GM20431 (cell line): Measurements from ENCODE around the gene LSM12.

ENCODE experiments used
- in situ Hi-C: fragments of 300-500 bp; cut with MseI, MboI; formaldehyde crosslinking; loops from one replicate; pipeline ENCODE4 v1.15.0; 2020; ENCODE audit warnings: low sequenced_read_pairs; ENCODE audit not compliant: unreplicated experiment

The LSM12 gene

DNA sequence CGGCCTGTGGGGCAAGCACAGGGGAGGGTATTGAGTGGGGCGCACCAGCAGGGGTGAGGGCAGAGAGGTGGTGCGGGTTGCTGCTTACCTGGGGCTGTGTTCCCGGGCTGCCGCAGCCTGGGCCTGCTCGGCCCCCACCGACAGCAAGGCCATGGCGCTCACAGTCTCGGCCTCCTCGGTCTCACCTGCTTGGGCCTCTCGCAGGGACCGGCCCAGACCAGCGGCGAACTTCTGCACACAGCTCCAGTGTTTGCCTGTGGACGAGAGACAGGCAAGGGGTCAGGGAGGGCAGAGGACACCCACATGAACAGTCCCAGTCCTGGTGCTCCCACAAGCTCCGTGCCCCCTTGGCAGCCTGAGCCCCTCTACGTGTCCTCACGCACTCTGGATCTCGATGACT is 11.9 kb upstream of the LSM12 start:
- in situ Hi-C loops = no loop called here

DNA sequence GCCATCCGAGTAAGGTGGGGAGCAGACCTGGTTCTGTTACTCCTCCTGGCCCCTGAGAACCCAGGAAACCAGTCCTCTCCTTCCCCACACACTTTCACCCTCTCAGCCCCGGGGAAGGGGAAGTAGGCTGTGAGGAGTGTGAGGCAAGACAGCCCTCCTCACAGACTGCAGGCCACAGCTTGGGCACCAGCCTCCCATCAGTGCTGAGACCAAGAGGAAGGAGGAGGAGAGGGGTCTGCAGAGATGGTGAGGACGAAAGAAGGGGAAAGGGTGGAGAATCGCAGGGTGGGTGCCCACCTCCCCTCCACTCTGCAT is 11.1 kb upstream of the LSM12 start:
- in situ Hi-C loops = no loop called here

DNA sequence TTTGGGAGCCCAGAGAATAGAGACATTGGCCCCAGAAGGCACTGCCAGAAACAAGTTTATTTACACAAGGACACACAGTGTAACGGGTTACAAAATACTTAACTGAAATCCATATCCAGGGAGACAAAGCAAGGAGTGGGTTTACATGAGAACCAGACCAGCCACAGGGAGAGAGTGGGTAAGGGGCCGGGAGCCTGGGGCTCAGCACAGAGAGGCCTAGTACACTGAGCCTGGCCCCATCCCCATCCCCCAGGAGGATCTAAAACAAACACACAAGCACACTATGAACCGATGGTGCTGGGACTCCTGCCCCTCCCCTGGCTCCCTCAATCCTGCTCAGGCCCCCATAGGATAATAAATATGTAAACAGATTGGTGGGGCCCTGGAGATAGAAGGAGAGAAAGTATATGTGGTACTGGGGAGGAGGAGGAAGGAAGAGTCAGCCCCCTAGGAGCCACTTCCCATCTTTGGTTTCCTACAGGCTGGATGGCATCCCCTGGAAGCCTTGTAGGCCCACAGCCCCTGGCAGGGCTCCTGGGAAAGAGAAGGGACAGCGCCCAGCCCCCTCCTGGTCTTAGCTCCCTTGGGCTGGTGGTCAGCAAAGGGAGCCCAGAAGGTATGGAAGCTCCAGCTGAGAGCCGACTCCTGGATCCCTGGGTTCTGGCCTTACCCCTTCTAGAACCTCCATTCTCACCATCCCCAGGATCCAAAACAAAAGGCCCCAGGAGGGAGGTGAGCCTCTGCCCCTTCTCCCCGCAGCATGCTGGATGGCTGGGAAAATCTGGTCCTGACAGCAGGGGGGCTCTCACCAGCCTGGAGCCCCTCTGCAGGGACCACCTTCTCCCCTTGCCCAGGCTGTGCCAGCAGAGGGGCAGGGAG is 10.5 kb upstream of the LSM12 start:
- in situ Hi-C loops = no loop called here

DNA sequence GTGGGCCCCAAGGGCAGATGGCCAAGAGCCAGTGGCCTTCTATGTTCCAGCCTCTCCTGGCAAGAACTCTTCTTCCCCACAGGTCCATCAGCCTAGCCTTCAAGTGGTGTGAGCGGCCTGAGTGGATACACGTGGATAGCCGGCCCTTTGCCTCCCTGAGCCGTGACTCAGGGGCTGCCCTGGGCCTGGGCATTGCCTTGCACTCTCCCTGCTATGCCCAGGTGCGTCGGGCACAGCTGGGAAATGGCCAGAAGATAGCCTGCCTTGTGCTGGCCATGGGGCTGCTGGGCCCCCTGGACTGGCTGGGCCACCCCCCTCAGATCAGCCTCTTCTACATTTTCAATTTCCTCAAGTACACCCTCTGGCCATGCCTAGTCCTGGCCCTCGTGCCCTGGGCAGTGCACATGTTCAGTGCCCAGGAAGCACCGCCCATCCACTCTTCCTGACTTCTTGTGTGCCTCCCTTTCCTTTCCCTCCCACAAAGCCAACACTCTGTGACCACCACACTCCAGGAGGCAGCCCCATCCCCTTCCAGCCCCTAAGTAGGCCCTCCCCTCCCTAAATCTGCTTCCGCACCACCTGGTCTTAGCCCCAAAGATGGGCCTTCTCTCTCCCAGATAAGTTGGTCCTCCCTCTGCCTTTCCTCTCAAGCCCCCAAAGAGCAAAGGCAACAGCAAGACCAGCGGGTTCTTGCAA is 9.3 kb upstream of the LSM12 start:
- in situ Hi-C loops = no loop called here

DNA sequence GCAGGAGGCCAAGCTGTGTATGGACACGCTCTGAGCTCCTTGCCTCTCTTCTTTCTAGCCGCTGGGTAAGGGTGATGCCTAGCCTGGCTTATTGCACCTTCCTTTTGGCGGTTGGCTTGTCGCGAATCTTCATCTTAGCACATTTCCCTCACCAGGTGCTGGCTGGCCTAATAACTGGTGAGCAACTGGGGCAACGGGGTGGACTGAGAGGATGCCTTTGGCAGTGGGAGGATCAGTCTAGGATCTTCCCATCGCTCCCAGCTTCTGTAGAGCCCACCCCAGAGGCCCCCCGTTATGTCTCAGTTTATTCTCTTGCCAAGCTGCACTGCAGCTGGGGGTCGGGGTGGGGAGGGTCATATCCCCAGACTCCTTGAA is 8.4 kb upstream of the LSM12 start:
- in situ Hi-C loops = no loop called here

DNA sequence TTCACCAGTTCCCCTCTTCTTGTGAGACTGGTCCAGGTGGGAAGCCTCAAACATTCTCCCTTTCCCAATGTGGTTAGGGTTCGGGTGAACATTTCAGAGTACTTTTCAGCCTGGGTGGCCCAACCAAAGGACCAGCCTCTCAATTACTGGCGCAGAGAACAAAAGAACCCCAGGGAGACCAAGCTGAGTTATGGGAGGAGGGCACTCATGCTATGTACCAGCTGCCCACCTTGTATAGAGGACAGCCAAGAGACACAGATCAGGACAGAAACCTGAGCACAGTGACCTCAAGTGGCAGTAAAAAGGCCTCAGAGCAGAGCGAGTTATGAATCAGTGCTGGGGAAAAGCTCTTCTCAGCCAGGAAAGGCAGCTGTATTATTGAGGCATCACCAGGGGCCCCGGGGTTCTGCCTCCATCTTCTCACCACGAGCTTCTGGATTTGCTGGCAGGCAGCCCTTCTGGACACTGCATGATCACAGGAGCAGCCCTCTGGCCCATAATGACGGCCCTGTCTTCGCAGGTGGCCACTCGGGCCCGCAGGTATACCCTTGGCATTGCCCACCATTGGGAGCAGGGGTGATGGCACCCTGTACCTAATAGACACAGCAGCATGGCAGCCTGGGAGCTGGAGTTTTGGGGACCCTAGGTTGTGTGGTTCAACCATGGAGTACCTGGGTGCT is 7.9 kb upstream of the LSM12 start:
- in situ Hi-C loops = no loop called here

DNA sequence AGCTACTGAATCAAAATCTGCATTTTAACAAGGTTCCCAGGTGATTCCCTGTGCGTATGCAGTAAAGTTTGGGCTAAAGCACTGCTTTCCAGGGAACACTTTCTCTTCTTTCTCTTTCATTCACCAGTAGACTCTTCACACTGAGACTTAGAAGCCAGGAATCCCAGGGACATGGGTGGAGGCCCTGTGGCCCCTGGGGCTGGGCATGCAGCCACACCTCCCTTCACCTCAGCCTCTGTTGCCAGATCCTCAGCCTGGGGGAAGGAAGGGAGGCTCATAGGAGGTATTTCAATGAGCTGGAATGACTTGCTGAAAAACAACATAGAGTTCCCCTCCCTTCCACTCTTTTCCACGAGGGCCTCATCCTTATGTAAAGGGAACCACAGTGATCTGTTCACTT is 5.3 kb upstream of the LSM12 start:
- in situ Hi-C loops = no loop called here

DNA sequence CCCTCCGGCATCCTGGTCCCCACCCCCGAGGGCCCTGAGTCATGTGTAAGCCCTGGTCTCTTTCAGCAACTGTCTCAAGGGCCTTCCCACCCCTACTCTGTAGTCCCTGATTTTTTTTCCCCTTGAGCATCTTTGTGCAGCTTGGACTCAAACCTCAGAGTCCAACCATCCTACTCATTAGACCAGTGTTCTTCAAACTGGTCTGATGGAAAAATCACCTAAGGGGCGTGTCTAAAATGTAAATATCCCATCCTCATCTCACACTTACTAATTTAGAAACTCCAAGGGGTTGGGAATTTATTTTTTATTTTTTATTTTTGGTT is 4.7 kb upstream of the LSM12 start:
- in situ Hi-C loops = no loop called here

DNA sequence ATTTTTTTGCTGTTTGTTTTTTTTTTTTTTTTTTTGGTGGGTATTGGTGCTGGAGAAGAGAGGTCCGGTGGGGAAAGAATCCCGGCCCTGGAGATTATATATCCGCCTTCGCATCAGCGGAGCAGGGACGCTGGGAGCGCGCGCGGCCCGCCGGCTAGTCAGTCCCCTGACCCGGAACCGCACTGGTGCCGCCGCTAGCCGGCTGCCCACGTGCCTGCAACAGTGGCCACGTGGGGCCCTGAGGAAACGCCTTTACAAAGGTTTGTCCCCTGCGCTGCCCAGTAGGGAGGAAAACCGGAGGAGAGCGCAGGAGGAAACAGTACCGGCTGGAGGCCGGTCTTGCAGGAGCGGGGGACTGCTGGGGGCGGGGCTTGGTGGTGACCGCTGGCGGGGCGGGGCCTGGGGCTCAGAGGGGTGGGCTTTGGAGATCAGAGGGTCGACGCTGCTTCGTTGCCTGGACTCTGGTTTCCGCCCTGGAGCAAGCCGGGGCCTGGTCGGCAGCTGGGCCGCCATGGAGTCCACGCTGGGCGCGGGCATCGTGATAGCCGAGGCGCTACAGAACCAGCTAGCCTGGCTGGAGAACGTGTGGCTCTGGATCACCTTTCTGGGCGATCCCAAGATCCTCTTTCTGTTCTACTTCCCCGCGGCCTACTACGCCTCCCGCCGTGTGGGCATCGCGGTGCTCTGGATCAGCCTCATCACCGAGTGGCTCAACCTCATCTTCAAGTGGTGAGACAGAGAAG is 4.2 kb upstream of the LSM12 start, which contains the start of gene G6PC3:
G6PC3 (plus strand) TSS at position 281 of the 743 bp plus-strand sequence; CDS start at position 512, 231 bp downstream.
- in situ Hi-C loops = no loop called here

DNA sequence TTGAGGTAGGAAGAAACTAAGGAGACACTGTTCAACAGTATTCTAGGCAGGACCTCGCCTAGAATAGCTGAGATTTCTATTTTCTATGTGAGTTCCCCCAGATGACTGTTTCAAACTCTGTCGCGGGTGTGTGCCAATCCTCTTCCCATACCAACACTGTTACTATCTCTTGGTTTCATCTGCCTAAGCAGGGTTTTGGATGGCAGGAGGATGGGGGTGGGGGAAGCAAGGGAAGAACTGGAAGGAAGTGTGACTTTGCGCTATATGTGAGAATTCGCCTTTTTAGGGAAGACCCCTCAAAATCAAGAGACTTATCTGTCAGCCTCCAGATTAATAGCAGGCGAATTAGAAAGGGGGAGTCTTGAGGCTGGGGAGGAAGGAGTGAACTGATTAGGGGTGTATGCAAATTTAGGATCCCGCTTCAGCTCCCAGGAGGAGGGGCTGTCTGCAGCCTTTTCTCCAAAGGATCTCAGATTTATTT is 3.5 kb upstream of the LSM12 start:
- in situ Hi-C loops = no loop called here

DNA sequence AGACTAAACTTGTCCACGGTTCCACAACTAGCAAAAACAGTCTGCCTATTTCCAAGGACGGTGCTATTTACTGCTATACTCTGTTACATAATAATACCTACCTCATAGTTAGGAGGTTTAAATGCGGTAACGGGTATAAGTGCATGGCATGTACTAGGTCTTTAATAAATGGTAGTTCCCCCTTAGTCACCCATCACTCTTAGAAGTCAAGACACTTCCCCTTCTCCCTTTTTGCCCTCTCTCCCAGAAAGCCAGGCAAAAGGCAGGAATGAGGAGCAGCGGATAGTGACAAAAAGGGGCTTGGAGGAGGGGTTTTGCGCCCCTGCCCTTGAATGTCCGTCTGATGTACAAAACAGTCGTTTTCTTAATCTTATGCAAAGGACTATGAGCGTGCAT is 1.1 kb upstream of the LSM12 start:
- in situ Hi-C loops = no loop called here

DNA sequence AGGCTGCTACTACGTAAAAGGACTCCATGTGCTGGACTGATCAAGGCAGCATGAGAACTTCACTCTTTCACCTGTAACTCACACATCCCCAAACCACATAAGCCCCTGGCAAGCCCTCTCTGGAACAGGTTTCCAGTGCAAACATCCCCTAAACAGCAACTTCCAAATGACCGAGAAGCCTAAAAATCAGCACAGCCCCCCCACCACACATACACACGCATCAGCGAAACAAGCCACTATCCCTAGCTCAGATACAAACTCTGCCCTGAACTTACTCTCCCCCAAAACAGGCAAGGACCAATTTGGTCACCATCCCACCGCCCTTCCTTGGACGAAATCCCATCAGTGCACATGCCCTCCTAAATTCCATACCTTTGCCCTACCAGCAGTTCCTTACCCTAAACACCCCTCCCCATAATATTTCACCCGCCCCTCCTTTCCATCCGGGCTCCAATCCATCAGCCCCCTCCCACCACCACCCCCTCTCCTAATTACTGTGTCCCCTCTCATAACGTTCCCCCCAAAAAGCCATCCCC is 735 bp downstream of the LSM12 start:
- in situ Hi-C loops = no loop called here

DNA sequence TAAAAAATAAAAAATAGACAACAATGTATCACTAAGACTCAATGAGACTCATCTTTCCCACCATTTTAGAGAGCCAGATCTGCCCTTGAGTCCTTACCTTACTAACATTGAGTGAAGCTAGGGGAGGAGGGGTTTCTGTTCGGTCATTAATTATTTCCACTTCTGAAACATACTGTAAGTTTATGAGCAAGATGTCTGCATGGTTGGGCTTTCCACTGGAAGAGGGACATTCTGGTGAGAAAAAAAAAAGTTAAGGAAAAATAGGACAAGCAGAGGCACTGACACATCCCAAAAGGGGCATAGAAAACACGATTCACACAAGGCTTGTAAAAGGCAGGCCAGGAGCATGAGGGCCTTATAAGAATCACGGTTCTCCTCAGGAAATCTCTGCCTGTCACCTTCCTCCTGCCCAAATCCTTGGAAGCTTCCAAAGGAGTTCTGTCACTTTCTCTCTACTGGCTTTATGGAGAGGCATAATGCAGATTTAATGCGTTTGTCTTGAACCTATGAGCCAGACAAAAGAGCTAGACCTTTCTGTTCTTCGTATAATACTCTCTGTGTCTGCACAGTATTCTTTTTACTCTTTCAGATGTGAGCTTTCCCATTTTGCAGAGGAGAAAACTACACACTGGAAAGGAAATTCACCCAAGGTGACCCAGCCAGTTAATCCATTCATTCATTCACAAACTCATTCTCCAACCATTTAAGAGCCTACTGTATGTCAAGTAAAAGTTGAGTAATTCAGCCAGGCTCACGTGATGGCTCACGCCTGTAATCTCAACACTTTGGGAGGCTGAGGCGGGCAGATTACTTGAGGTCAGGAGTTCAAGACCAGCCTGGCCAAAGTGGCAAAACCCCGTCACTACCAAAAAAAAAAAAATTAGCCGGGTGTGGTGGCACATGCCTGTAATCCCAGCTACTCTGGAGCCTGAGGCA is 2.5 kb downstream of the LSM12 start:
- in situ Hi-C loops = no loop called here

DNA sequence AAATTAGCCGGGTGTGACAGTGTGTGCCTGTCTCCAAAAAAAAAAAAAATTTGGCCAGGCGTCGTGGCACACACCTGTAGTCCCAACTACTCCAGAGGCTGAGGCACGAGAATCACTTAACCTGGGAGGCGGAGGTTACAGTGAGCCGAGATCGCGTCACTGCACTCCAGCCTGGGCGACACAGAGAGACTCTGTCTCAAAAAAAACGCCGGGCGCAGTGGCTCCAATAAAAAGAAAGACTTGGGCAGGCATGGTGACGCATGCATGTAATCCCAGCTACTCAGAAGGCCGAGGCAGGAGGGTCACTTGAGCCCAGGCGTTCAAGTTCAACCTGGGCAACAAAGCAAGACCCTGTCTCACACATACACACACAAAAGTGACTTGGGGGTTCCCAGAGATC is 3.6 kb downstream of the LSM12 start:
- in situ Hi-C loops = no loop called here

DNA sequence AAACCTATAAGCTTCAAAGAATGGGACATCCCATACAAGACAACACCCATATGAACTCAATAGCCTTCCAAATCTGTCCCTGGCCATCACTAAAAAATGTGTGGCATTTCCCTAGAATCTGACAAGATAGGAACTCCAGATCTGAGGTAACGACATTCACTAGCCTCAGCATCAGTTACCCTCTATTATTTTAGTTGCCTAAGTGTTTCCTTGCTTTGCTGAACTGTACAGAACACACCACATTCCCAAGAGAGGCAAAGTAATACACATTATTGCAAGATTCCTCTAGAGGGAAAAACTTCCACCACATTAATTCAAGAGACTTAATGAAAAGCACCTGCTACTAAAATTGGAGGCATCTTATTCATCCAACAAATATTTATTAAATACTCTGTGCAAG is 5.0 kb downstream of the LSM12 start:
- in situ Hi-C loops = no loop called here

DNA sequence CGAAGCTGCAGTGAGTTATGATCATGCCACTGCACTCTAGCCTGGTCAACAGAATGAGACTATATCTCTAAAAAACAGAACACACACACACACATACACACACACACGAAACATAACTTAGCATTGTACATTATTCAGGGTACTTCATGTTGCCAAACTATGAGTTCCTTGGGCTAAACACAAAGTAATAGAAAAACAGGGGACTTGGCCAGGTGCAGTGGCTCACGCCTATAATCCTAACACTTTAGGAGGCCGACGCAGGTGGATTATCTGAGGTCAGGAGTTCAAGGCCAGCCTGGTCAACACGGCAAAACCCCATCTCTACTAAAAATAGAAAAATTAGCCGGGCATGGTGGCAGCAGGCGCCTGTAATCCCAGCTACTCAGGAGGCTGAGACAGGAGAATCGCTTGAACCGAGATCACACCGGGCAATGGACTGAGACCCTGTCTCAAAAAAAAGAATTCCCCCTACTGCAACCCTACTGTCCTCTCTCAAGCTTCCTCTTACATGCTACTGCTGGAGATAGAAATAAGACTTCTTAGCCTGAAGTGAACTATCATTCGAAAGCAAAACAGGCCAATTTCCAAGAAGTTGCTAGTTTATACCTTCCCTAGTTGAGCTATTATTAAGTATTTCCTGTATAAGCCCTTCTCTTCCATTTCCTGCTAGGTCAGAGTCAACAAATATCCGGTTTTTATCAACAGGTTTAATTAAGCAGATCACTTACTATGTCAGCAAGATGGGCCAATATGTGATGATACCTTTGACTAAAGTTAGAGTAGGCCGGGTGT is 7.2 kb downstream of the LSM12 start:
- in situ Hi-C loops = no loop called here

DNA sequence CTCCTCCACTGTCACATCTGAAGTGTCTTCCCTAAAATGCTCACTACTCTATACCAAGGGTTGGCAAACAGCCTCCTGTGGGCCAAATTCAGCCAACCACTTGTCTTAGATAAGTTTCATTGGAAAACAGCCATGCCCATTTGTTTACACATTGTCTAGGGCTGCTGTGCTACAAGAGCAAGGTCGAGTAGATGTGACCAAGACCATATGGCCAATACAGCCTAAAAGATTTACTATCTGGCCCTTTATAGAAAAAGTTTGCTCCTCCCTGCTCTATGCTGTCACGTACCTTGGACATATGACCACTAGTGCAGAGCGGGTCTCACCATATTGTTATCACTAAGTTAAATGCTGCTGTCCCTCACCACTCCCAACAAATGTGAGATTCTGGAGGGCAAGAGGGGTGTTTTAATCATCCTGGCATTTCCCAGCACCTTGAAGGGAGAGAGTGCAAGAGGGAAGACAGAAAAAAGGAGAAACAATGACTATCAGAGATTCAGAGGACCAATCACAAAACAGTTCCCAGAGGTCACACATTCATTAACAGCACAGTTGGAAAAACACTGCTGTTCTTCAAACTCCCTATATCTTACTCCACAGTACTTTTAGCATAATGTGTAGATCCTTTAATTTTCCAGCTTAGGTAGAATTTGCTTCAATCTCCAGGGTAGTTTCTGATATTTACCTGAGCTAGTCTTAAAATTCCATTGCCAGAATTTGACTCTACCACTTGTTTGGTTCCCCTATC is 13.2 kb downstream of the LSM12 start:
- in situ Hi-C loops = no loop called here
